Mesendoderm (in vitro differentiated cells): ENCODE measurements around the gene FGF12.
A peak's percentile ranks its signal among the peaks of the same experiment; 100 is the strongest.

ENCODE experiments used
- DNase-seq: peaks from one replicate; pipeline ENCODE4 v3.0.0; 2013
- H2AK5ac ChIP-seq: 2 replicates; pipeline ENCODE4 v1.6.1; 2013; ENCODE audit warnings: low read length, inconsistent platforms
- H2BK120ac ChIP-seq: 2 replicates; pipeline ENCODE4 v1.6.1; 2013; ENCODE audit warnings: low read depth, mild to moderate bottlenecking, low read length, moderate library complexity, mixed read lengths
- H2BK15ac ChIP-seq: replicated peaks from 2 replicates; pipeline ENCODE4 v1.6.1; 2013; ENCODE audit warnings: low read depth, mild to moderate bottlenecking, moderate library complexity
- H2BK5ac ChIP-seq: 2 replicates; pipeline ENCODE4 v1.6.1; 2013; ENCODE audit warnings: low read length, inconsistent platforms
- H3K18ac ChIP-seq: 2 replicates; pipeline ENCODE4 v1.6.1; 2013; ENCODE audit warnings: mild to moderate bottlenecking, low read length, mixed read lengths
- H3K23ac ChIP-seq: one replicate; pipeline ENCODE4 v1.6.1; 2013; ENCODE audit warnings: low read length
- H3K27ac ChIP-seq: 2 replicates; pipeline ENCODE4 v1.5.1; 2013; ENCODE audit warnings: low read depth, mild to moderate bottlenecking, inconsistent platforms, low read length, moderate library complexity
- H3K27me3 ChIP-seq: 2 replicates; pipeline ENCODE4 v1.6.1; 2013; ENCODE audit warnings: low read length, control low read depth, mild to moderate bottlenecking, inconsistent platforms; ENCODE audit not compliant: insufficient read depth, poor library complexity
- H3K36me3 ChIP-seq: 2 replicates; pipeline ENCODE4 v1.6.1; 2013; ENCODE audit warnings: low read length, inconsistent platforms; ENCODE audit not compliant: control insufficient read depth, insufficient read depth
- H3K4ac ChIP-seq: one replicate; pipeline ENCODE4 v1.6.1; 2013; ENCODE audit warnings: low read depth, mild to moderate bottlenecking, low read length, moderate library complexity
- H3K4me1 ChIP-seq: 2 replicates; pipeline ENCODE4 v1.6.1; 2013; ENCODE audit warnings: low read depth, low read length, inconsistent platforms; ENCODE audit not compliant: control insufficient read depth
- H3K4me2 ChIP-seq: 2 replicates; pipeline ENCODE4 v1.6.1; 2013; ENCODE audit warnings: low read length
- H3K4me3 ChIP-seq: 2 replicates; pipeline ENCODE4 v1.5.1; 2013; ENCODE audit warnings: mild to moderate bottlenecking, low read length
- H3K56ac ChIP-seq: one replicate; pipeline ENCODE4 v1.6.1; 2013; ENCODE audit warnings: low read length
- H3K79me1 ChIP-seq: 2 replicates; pipeline ENCODE4 v1.6.1; 2013; ENCODE audit warnings: low read length, inconsistent platforms
- H3K79me2 ChIP-seq: 2 replicates; pipeline ENCODE4 v1.6.1; 2013; ENCODE audit warnings: mild to moderate bottlenecking, low read length; ENCODE audit not compliant: control insufficient read depth, insufficient read depth
- H3K9ac ChIP-seq: 2 replicates; pipeline ENCODE4 v1.6.1; 2013; ENCODE audit warnings: low read length, inconsistent platforms
- H4K5ac ChIP-seq: one replicate; pipeline ENCODE4 v1.6.1; 2013; ENCODE audit warnings: low read length
- H4K8ac ChIP-seq: one replicate; pipeline ENCODE4 v1.6.1; 2013; ENCODE audit warnings: low read depth, mild to moderate bottlenecking, control low read depth, low read length, moderate library complexity
- WGBS: extraction: QIAGEN DNeasy Blood & Tissue Kit; methylation state at CpG from one replicate; pipeline ENCODE4 v1.1.7; 2013; ENCODE audit warnings: low lambda C conversion rate, missing lambda C conversion rate; ENCODE audit not compliant: insufficient coverage; ENCODE audit errors: extremely low coverage; 5-methylcytosine and 5-hydroxymethylcytosine counted together

FGF12 gene

DNA sequence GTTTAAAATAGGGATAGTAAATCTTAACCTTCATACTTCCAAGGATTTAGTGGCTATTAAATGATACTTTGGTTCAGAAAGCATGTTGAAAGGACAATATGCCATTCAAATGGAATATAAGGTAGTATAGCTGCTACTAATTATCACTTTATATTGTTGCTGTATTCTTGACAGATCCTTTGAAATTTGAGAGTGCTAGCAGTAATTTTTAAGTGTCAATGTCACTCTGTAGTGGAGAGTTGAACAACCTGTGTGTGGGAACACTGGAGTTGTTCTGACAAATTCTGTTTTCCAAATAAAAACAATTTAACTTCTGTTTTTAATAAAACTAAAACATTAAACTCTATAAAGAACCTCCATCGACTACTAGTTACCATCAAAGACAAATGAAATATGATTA is 565.7 kb downstream of the FGF12 start:
- no peaks in the 10 kb centered on the region for H3K4me1 ChIP-seq
- H3K18ac ChIP-seq: no peak overlapping the region
- no peak overlapping the region for H2BK15ac ChIP-seq
- no peak overlapping the region for H3K23ac ChIP-seq
- H3K36me3 ChIP-seq: no peaks in the 10 kb centered on the region
- no peak overlapping the region for H3K4ac ChIP-seq
- H2BK5ac ChIP-seq: no peak overlapping the region
- 100% methylated on average over 1 of the region's 1 CpG for WGBS
- no peaks in the 10 kb centered on the region for H3K79me1 ChIP-seq
- H3K27me3 ChIP-seq: no peaks in the 10 kb centered on the region
- no peak overlapping the region for H4K5ac ChIP-seq
- no peak overlapping the region for H3K4me3 ChIP-seq
- H2AK5ac ChIP-seq: no peak overlapping the region
- no peak overlapping the region for H3K4me2 ChIP-seq
- H3K56ac ChIP-seq: no peak overlapping the region
- H3K79me2 ChIP-seq: no peaks in the 10 kb centered on the region
- no peak overlapping the region for H3K9ac ChIP-seq
- H4K8ac ChIP-seq: no peak overlapping the region
- H2BK120ac ChIP-seq: no peak overlapping the region
- DNase-seq: no peak
- no peak overlapping the region for H3K27ac ChIP-seq

DNA sequence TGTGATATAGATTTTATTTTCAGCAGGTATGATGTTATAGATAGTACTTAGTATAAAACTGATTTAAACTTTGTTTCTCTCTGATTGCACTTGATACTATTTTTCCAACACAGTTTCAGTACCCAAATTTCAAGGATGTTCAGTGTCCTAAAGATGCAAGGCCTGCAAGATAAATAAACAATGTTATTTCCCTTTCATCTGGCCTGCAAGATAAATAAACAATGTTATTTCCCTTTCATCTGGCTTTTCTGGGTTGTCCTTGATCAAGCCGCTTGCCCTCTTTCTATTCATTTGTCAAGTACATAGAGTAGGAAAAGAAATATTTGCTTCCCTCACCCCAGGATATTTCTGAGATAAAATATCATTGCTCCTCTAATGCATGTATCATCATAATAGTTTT is 571.0 kb downstream of the FGF12 start:
- WGBS: no CpG with 5 or more reads among the region's 1 CpG
- Histone ChIP-seq H2AK5ac (no peak overlapping the region), H3K9ac (no peak overlapping the region), H3K27me3 (no peaks in the 10 kb centered on the region), H3K56ac (no peak overlapping the region), H3K27ac (no peak overlapping the region), H3K79me2 (no peaks in the 10 kb centered on the region), H3K4me1 (no peaks in the 10 kb centered on the region), H3K4me3 (no peak overlapping the region), H4K8ac (no peak overlapping the region), H3K36me3 (no peaks in the 10 kb centered on the region), H3K4ac (no peak overlapping the region), H3K4me2 (no peak overlapping the region), H2BK120ac (no peak overlapping the region), H3K79me1 (no peaks in the 10 kb centered on the region), H2BK5ac (no peak overlapping the region), H4K5ac (no peak overlapping the region), H3K18ac (no peak overlapping the region), H3K23ac (no peak overlapping the region), H2BK15ac (no peak overlapping the region)
- DNase-seq: no peak

DNA sequence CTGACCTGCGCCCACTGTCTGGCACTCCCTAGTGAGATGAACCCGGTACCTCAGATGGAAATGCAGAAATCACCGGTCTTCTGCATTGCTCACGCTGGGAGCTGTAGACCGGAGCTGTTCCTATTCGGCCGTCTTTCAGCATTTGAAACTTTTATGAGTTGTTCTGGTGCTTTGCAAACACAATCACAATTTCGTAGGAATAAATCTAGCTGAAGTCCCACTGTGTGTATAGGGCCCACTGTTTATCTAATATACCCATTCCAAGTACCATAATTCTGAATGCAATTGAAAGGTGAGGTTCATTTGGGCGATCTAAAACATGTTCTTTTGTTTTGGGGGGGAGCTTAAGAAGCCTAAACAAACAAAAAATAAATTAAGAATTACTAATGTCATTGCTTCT is 572.1 kb downstream of the FGF12 start:
- Histone ChIP-seq H3K79me1 (no peaks in the 10 kb centered on the region), H3K56ac (peak overlapping the region; percentile 64), H4K8ac (no peak overlapping the region), H3K4me2 (no peak overlapping the region), H2AK5ac (no peak overlapping the region), H2BK120ac (no peak overlapping the region), H3K27ac (no peak overlapping the region), H3K4me1 (no peaks in the 10 kb centered on the region), H3K36me3 (no peaks in the 10 kb centered on the region), H3K18ac (no peak overlapping the region), H2BK15ac (no peak overlapping the region), H2BK5ac (no peak overlapping the region), H3K27me3 (no peaks in the 10 kb centered on the region), H3K23ac (no peak overlapping the region), H3K4me3 (no peak overlapping the region), H3K79me2 (no peaks in the 10 kb centered on the region), H4K5ac (no peak overlapping the region), H3K9ac (peak overlapping the region; percentile 29), H3K4ac (no peak overlapping the region)
- WGBS: no CpG with 5 or more reads among the region's 9 CpGs
- no peak for DNase-seq

DNA sequence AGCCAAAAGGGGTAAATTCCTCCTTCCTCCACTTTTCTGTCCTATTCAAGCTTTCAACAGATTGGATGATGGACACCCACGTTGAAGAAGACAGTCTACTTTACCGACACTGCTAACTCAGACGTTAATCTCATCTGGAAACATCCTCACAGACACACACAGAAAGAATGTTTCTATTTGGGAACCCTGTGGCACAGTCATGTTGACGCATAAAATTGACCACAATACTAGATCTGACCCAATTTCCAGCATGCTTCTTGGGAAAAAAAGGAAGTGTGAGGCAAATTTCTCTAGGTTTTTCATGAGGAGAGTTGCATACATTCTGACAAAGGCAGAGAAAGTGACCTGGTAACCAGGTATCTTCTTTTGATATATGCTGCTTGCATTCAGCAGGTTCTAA is 594.1 kb downstream of the FGF12 start:
- H3K4ac ChIP-seq: no peak overlapping the region
- DNase-seq: no peak
- no peak overlapping the region for H4K5ac ChIP-seq
- H3K79me2 ChIP-seq: no peaks in the 10 kb centered on the region
- H3K4me2 ChIP-seq: no peak overlapping the region
- no peaks in the 10 kb centered on the region for H3K4me1 ChIP-seq
- H3K4me3 ChIP-seq: no peak overlapping the region
- H2BK120ac ChIP-seq: no peak overlapping the region
- WGBS: no CpG with 5 or more reads among the region's 4 CpGs
- no peak overlapping the region for H3K9ac ChIP-seq
- H4K8ac ChIP-seq: no peak overlapping the region
- no peaks in the 10 kb centered on the region for H3K79me1 ChIP-seq
- no peaks in the 10 kb centered on the region for H3K27me3 ChIP-seq
- H3K18ac ChIP-seq: no peak overlapping the region
- H3K27ac ChIP-seq: no peak overlapping the region
- no peak overlapping the region for H2BK5ac ChIP-seq
- no peak overlapping the region for H2AK5ac ChIP-seq
- no peak overlapping the region for H2BK15ac ChIP-seq
- no peak overlapping the region for H3K23ac ChIP-seq
- H3K36me3 ChIP-seq: no peaks in the 10 kb centered on the region
- H3K56ac ChIP-seq: no peak overlapping the region

DNA sequence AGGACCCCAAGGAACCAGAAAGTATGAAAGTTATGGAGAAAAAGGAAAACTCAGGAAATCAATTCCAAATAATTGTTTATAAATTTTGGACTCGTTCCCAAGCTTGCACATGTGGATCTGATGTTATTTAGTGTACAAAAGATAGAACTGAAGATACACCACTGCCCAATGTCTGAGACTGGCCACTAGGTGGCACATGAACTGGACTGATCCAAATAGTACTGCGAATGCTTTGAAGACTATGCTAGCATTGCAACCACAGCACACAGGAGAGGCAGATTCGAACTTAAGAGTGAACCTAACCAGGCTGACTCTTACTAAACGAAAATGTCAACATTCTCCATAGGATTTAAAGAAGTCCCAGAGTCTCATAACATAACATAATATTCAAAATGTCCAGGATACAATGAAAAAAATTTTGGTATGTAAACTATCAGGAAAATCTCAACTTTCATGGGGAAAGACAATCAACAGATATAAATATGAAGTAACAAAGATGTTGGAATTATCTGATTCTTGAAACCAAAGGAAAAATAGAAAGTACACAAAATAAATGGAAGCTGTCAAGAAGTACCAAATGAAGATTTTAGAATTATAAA is 596.7 kb downstream of the FGF12 start:
- H3K79me2 ChIP-seq: no peaks in the 10 kb centered on the region
- H4K5ac ChIP-seq: no peak overlapping the region
- no peak overlapping the region for H3K27ac ChIP-seq
- H4K8ac ChIP-seq: no peak overlapping the region
- no peak overlapping the region for H3K4ac ChIP-seq
- H3K79me1 ChIP-seq: no peaks in the 10 kb centered on the region
- no peak overlapping the region for H2AK5ac ChIP-seq
- no peak overlapping the region for H2BK5ac ChIP-seq
- no peak overlapping the region for H3K23ac ChIP-seq
- H3K36me3 ChIP-seq: no peaks in the 10 kb centered on the region
- no peak overlapping the region for H3K4me2 ChIP-seq
- no peak overlapping the region for H2BK120ac ChIP-seq
- H3K4me3 ChIP-seq: no peak overlapping the region
- WGBS: no CpG with 5 or more reads among the region's 4 CpGs
- no peak overlapping the region for H2BK15ac ChIP-seq
- H3K4me1 ChIP-seq: no peaks in the 10 kb centered on the region
- no peak overlapping the region for H3K9ac ChIP-seq
- no peak overlapping the region for H3K56ac ChIP-seq
- no peak overlapping the region for H3K18ac ChIP-seq
- DNase-seq: peak; percentile 58
- no peaks in the 10 kb centered on the region for H3K27me3 ChIP-seq

DNA sequence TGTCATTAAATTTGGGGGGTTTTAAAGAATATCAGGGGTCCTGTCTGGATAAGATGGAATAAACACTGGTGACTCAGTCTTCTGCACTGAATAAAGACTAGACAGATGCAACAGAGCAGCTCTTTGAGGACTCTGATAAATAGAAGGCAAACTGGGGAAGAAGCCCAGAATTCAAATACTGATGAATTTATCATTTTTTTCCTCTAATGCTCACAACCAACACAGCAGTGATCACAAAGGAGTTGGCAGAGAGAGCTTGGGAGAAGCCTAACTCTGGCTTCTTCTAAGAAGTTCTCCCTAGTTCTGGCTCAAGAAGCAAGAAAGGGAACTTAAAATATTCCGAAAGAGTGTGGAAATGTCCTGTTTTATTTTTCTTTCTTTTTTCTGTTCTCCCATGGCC is 597.8 kb downstream of the FGF12 start:
- Histone ChIP-seq H3K4ac (no peak overlapping the region), H2BK15ac (no peak overlapping the region), H3K56ac (no peak overlapping the region), H3K23ac (no peak overlapping the region), H2AK5ac (no peak overlapping the region), H3K4me1 (no peaks in the 10 kb centered on the region), H3K27ac (no peak overlapping the region), H2BK120ac (no peak overlapping the region), H3K79me1 (no peaks in the 10 kb centered on the region), H3K9ac (no peak overlapping the region), H3K79me2 (no peaks in the 10 kb centered on the region), H3K4me3 (no peak overlapping the region), H3K36me3 (no peaks in the 10 kb centered on the region), H3K18ac (no peak overlapping the region), H3K4me2 (no peak overlapping the region), H4K8ac (no peak overlapping the region), H2BK5ac (no peak overlapping the region), H4K5ac (no peak overlapping the region), H3K27me3 (no peaks in the 10 kb centered on the region)
- DNase-seq: no peak
- no CpG with 5 or more reads among the region's 1 CpG for WGBS
